IMR-90 (cell line): Measurements from ENCODE around the gene PTS. TPM values are rescaled to one million over a fixed set of nuclear protein-coding genes. Genes with fewer than 3 reads are reported as not detected.

Source experiments
- ATAC-seq: fragments of 200-7000 bp; cut with Tn5 transposase; 2 replicates; pipeline ENCODE4 v1.9.1; 2020; ENCODE audit warnings: low read depth, mild to moderate bottlenecking, moderate library complexity
- BruUV-seq: library from RNA; stranded (reverse); fragments of 400-500 nt; replicated peaks from 2 replicates; lab custom pipeline; 2021; lab: Mats Ljungman, UMichigan
- CTCF ChIA-PET: fragments of 300-600 bp; formaldehyde crosslinking; extraction: SDS; loops from one replicate; lab custom pipeline; 2021; ENCODE audit warnings: antibody characterized with exemption; lab: Yijun Ruan, JAX
- POLR2A ChIA-PET: fragments of 300-600 bp; sonication (Branson Sonifier 250); formaldehyde crosslinking; loops from one replicate; lab custom pipeline; 2022; ENCODE audit warnings: antibody characterized with exemption; ENCODE audit not compliant: unreplicated experiment; lab: Charles Lee
- DNase-seq: peaks from one replicate; pipeline ENCODE4 v3.0.0; 2013
- H2AFZ ChIP-seq: replicated peaks from 2 replicates; pipeline ENCODE3; 2013; ENCODE audit warnings: low read length, mild to moderate bottlenecking; ENCODE audit not compliant: poor library complexity
- H2AK5ac ChIP-seq: 2 replicates; pipeline ENCODE4 v1.6.1; 2013; ENCODE audit warnings: low read depth, low read length, inconsistent platforms
- H2AK9ac ChIP-seq: replicated peaks from 2 replicates; pipeline ENCODE3; 2013; ENCODE audit warnings: mild to moderate bottlenecking, low read depth, low read length, moderate library complexity; ENCODE audit not compliant: poor library complexity
- H2BK120ac ChIP-seq: 2 replicates; pipeline ENCODE4 v1.6.1; 2013; ENCODE audit warnings: low read depth, low read length, inconsistent platforms
- H2BK15ac ChIP-seq: 3 replicates; pipeline ENCODE4 v1.6.1; 2013; ENCODE audit warnings: low read depth, low read length, inconsistent platforms
- H2BK20ac ChIP-seq: 2 replicates; pipeline ENCODE4 v1.6.1; 2013; ENCODE audit warnings: low read depth, mild to moderate bottlenecking, inconsistent platforms, low read length, moderate library complexity
- H2BK5ac ChIP-seq: 2 replicates; pipeline ENCODE4 v1.6.1; 2013; ENCODE audit warnings: mild to moderate bottlenecking, low read depth, low read length, inconsistent platforms; ENCODE audit not compliant: poor library complexity, severe bottlenecking
- H3K14ac ChIP-seq: replicated peaks from 2 replicates; pipeline ENCODE4 v1.6.1; 2013; ENCODE audit warnings: low read depth, low read length, inconsistent platforms
- H3K18ac ChIP-seq: 2 replicates; pipeline ENCODE4 v1.6.1; 2013; ENCODE audit warnings: low read depth, low read length, control low read depth
- H3K23ac ChIP-seq: 2 replicates; pipeline ENCODE4 v1.6.1; 2013; ENCODE audit warnings: low read depth, low read length, inconsistent platforms
- H3K27ac ChIP-seq: 2 replicates; pipeline ENCODE4 v1.5.1; 2013; ENCODE audit warnings: mild to moderate bottlenecking, control low read depth, low read length; ENCODE audit not compliant: insufficient read depth
- H3K27me3 ChIP-seq: 2 replicates; pipeline ENCODE4 v1.6.1; 2013; ENCODE audit warnings: low read length; ENCODE audit not compliant: control insufficient read depth, insufficient read depth
- H3K36me3 ChIP-seq: 2 replicates; pipeline ENCODE4 v1.6.1; 2013; ENCODE audit warnings: low read length, mixed read lengths; ENCODE audit not compliant: control insufficient read depth, insufficient read depth
- H3K4ac ChIP-seq: 2 replicates; pipeline ENCODE4 v1.6.1; 2013; ENCODE audit warnings: low read depth, low read length, inconsistent platforms
- H3K4me1 ChIP-seq: 2 replicates; pipeline ENCODE4 v1.6.1; 2013; ENCODE audit warnings: low read length, mixed read lengths; ENCODE audit not compliant: control insufficient read depth, insufficient read depth
- H3K4me2 ChIP-seq: 2 replicates; pipeline ENCODE4 v1.6.1; 2013; ENCODE audit warnings: low read depth, mild to moderate bottlenecking, control low read depth, low read length, moderate library complexity
- H3K4me3 ChIP-seq: 2 replicates; pipeline ENCODE4 v1.5.1; 2013; ENCODE audit warnings: low read depth, mild to moderate bottlenecking, control low read depth, low read length, moderate library complexity; ENCODE audit not compliant: insufficient read depth
- H3K56ac ChIP-seq: 2 replicates; pipeline ENCODE4 v1.6.1; 2013; ENCODE audit warnings: low read length, inconsistent platforms; ENCODE audit not compliant: insufficient read depth; ENCODE audit errors: extremely low read depth
- H3K79me1 ChIP-seq, 2 experiments: 2 replicates each; pipeline ENCODE4 v1.6.1; 2013; ENCODE audit warnings: low read length in 2 of 2, inconsistent platforms in 1 of 2, low read depth in 1 of 2
- H3K9ac ChIP-seq: 2 replicates; pipeline ENCODE4 v1.6.1; 2013; ENCODE audit warnings: low read depth, low read length, control low read depth
- H3K9me1 ChIP-seq: 2 replicates; pipeline ENCODE4 v1.6.1; 2013; ENCODE audit warnings: low read length, inconsistent platforms; ENCODE audit not compliant: insufficient read depth
- H3K9me3 ChIP-seq: 2 replicates; pipeline ENCODE4 v1.6.1; 2013; ENCODE audit warnings: low read length; ENCODE audit not compliant: control insufficient read depth, insufficient read depth
- H4K20me1 ChIP-seq: 2 replicates; pipeline ENCODE4 v1.6.1; 2013; ENCODE audit warnings: low read length, inconsistent platforms; ENCODE audit not compliant: insufficient read depth
- H4K5ac ChIP-seq: 2 replicates; pipeline ENCODE4 v1.6.1; 2013; ENCODE audit warnings: mild to moderate bottlenecking, low read depth, low read length, control low read depth
- H4K8ac ChIP-seq, 2 experiments: 2 replicates each; pipeline ENCODE4 v1.6.1; 2013; ENCODE audit warnings: low read depth in 2 of 2, low read length in 2 of 2, control low read depth in 1 of 2, inconsistent platforms in 1 of 2
- H4K91ac ChIP-seq: 2 replicates; pipeline ENCODE4 v1.6.1; 2013; ENCODE audit warnings: low read depth, low read length, inconsistent platforms; ENCODE audit not compliant: insufficient read depth
- CEBPB ChIP-seq: IDR thresholded peaks from 2 replicates; pipeline ENCODE4 v1.6.1; 2012; ENCODE audit warnings: low read depth, low read length, improper control_type of control experiment
- NFE2L2 ChIP-seq: fragments of 150-350 bp; IDR thresholded peaks from 2 replicates; pipeline ENCODE4 v1.6.1; 2016; ENCODE audit warnings: low read depth, mild to moderate bottlenecking, low read length
- WGBS, 2 experiments: methylation state at CpG; one replicate each; pipeline versions ENCODE4 v1.1.5 to v1.1.7; 2013; ENCODE audit warnings: missing lambda C conversion rate in 2 of 2; ENCODE audit not compliant: insufficient read length in 1 of 2; ENCODE audit errors: extremely low coverage in 2 of 2; 5-methylcytosine and 5-hydroxymethylcytosine counted together
- dilution Hi-C: fragments of 300-500 bp; cut with HindIII; formaldehyde crosslinking; loops from one replicate; pipeline ENCODE4 v1.14.3; 2018; ENCODE audit warnings: low sequenced_read_pairs; ENCODE audit not compliant: unreplicated experiment
- in situ Hi-C: fragments of 300-500 bp; cut with MboI; formaldehyde crosslinking; loops from 3 replicates; pipeline ENCODE4 v1.14.3; 2019; ENCODE audit warnings: low sequenced_read_pairs, inconsistent platforms, mixed read lengths
- intact Hi-C: fragments of 100-400 bp; cut with micrococcal nuclease; formaldehyde crosslinking; loops from 2 replicates; pipeline ENCODE4 v1.10.0; 2022
- polyA plus RNA-seq, 3 experiments: library from polyadenylated mRNA; depleted of rRNA; stranded (reverse); fragments of >200 nt; gene quantifications; 2 replicates each; pipeline ENCODE4 v1.2.3, GENCODE V29; 2012; ENCODE audit warnings: low replicate concordance in 1 of 3
- total RNA-seq: library from RNA; depleted of rRNA; stranded (reverse); fragments of >200 nt; gene quantifications from 2 replicates; pipeline ENCODE4 v1.2.3, GENCODE V29; 2012
- TF ChIP-seq, protein P1 (sequence below): fragments of 150-350 bp; IDR thresholded peaks from 2 replicates; pipeline ENCODE4 v1.6.1; 2016; ENCODE audit warnings: low read depth, mild to moderate bottlenecking, low read length, moderate library complexity, borderline replicate concordance

PTS gene
- total and polyA plus RNA-seq, 2 of the 4 experiments (the other 2 are of a cell fraction): 21.0 to 51.8 TPM

DNA sequence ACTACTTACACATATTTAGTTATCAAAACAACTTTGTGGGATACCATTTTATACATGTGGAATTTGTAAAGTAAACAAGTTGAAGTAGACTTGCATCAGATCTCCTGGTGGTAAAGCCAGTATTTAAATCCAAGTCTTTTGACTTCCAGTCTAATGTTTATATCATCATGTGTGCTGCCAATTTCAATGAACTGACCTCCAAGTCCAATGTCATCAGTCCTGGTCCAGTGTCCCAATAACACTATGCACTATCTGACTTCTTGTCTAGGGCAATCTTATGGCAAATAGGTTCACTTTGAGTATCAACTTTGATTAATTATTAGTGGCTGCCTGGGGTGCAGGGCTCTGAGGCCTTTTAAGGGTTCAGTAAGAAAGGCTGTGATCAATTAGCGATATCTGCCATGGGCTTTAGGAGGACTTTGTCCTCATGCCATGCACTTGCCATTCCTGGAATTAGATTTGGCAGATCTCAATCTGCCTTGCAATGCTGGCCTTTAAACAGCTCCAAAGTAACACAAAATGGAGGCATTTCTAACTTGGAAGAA, 9.6 kb upstream of the PTS start:
- ATAC-seq: peak; percentile 44
- no CpG with 5 or more reads among the region's 1 CpG for WGBS, 2 experiments
- Histone ChIP-seq H2BK15ac (peak overlapping the region; percentile 1; the same call in 2 of the 3 replicates), H4K5ac (peak overlapping the region; percentile 57), H3K56ac (peak overlapping the region; percentile 46; the same call in 1 of the 2 replicates), H3K4me3 (no peak overlapping the region), H2AFZ (no peak overlapping the region), H3K27ac (peak overlapping the region; percentile 83; the same call in 1 of the 2 replicates), H3K23ac (0 out of 2 replicates have a peak overlapping the region, but pooled peaks have one; percentile 67), H3K9ac (no peak overlapping the region), H2AK9ac (no peak overlapping the region), H2BK20ac (peak overlapping the region; percentile 89), H3K36me3 (no peaks in the 10 kb centered on the region), H3K79me1 (no peaks in the 10 kb centered on the region), H4K20me1 (no peaks in the 10 kb centered on the region), H3K18ac (peak overlapping the region; percentile 76), H4K8ac (peak overlapping the region in 1 of 2 experiments; percentile 69; a peak in 2 of 4 replicates), H3K9me3 (no peaks in the 10 kb centered on the region), H2BK120ac (peak overlapping the region; percentile 93), H3K4me1 (peaks cover 18% of the 10 kb centered on the region), H4K91ac (peak overlapping the region; percentile 79), H3K14ac (peak overlapping the region; percentile 69), H3K27me3 (no peaks in the 10 kb centered on the region), H3K4me2 (peak overlapping the region; percentile 48; the same call in 1 of the 2 replicates), H3K9me1 (peaks cover 9% of the 10 kb centered on the region), H3K4ac (peak overlapping the region; percentile 95), H2AK5ac (peak overlapping the region; percentile 79; the same call in 1 of the 2 replicates), H2BK5ac (peak overlapping the region; percentile 25)
- POLR2A ChIA-PET: no interaction called here
- in situ Hi-C loops: loop anchor here (25.0 kb wide), 1 partner anchor 1321 kb away; no protein-coding TSS in a partner anchor
- dilution Hi-C loops: no loop called here
- peak; percentile 83 for DNase-seq
- CTCF ChIA-PET: interaction anchor here (1.5 kb wide), 1 partner anchor 64 kb away, joined by 7 read pairs; no protein-coding TSS in a partner anchor
- intact Hi-C loops: loop anchor here (10.0 kb wide), 2 partner anchors 1318 to 1518 kb away; no protein-coding TSS in a partner anchor
- no TSS peak for BruUV-seq
- TF ChIP-seq NFE2L2 (no peak), CEBPB (peak; percentile 81)
- TF ChIP-seq, protein P1, sequence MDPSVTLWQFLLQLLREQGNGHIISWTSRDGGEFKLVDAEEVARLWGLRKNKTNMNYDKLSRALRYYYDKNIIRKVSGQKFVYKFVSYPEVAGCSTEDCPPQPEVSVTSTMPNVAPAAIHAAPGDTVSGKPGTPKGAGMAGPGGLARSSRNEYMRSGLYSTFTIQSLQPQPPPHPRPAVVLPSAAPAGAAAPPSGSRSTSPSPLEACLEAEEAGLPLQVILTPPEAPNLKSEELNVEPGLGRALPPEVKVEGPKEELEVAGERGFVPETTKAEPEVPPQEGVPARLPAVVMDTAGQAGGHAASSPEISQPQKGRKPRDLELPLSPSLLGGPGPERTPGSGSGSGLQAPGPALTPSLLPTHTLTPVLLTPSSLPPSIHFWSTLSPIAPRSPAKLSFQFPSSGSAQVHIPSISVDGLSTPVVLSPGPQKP: no peak
